ENCODE measurements around the gene PRPSAP2. TPM values are rescaled to one million over a fixed set of nuclear protein-coding genes. Genes with fewer than 3 reads are reported as not detected.

The PRPSAP2 gene
- total RNA-seq, 2 experiments from 2014 or later: 63.0 to 63.7 TPM

DNA sequence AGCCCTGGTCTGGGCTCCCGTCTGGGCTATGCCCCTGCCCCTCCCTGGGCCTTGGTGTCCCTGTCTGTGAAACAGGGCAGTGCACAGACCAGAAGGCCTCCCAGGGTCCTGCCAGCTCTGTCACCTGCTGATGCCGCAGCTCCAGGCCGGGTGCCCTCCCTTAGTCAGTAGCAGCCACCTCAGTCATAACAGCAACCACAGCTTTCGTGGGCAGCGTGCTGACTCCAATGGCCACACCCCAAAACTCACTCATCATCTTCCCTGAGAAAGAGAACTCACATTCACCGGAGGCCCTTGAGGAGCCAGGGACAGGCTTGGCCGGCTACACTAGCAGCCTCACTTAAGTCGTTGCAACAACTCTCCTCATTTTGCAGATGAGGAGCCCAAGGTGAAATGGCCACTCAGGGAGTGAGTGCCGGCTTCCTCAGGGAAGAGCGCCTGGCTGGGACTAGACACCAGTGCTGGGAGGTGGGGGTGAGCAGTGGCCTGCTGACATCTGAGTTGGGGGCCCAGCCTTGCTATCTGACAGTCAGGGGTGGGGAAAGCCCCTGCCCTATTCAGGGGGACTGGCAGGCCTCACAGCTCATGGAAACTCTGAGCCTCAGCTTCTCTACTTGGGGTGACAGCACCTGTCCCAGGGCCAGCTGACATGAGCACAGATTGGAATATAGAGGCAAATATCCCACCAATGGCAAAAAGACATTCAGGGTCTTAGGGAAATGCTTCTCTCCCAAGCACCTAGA lies 116.6 kb downstream of the PRPSAP2 start:
- no peak overlapping the region for H3K4me3 Mint-ChIP-seq
- peak; percentile 77 for ATAC-seq
- H3K4me1 Mint-ChIP-seq (ENCODE audit: low read depth): peaks cover 14% of the 10 kb centered on the region
- TF ChIP-seq, protein P1, sequence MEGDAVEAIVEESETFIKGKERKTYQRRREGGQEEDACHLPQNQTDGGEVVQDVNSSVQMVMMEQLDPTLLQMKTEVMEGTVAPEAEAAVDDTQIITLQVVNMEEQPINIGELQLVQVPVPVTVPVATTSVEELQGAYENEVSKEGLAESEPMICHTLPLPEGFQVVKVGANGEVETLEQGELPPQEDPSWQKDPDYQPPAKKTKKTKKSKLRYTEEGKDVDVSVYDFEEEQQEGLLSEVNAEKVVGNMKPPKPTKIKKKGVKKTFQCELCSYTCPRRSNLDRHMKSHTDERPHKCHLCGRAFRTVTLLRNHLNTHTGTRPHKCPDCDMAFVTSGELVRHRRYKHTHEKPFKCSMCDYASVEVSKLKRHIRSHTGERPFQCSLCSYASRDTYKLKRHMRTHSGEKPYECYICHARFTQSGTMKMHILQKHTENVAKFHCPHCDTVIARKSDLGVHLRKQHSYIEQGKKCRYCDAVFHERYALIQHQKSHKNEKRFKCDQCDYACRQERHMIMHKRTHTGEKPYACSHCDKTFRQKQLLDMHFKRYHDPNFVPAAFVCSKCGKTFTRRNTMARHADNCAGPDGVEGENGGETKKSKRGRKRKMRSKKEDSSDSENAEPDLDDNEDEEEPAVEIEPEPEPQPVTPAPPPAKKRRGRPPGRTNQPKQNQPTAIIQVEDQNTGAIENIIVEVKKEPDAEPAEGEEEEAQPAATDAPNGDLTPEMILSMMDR (IDR thresholded peaks at IDR 0.05): no peak
- intact Hi-C loops (cut with micrococcal nuclease): no loop called here
- H3K27ac Mint-ChIP-seq: peak overlapping the region; percentile 38
- H3K36me3 Mint-ChIP-seq (ENCODE audit: low read depth): peaks cover 4% of the 10 kb centered on the region
- peak; percentile 62 for DNase-seq
- POLR2A ChIA-PET: no interaction called here
- CTCF ChIA-PET: no interaction called here
- H3K9me3 Mint-ChIP-seq: no peaks in the 10 kb centered on the region
- no peaks in the 10 kb centered on the region for H3K27me3 Mint-ChIP-seq

DNA sequence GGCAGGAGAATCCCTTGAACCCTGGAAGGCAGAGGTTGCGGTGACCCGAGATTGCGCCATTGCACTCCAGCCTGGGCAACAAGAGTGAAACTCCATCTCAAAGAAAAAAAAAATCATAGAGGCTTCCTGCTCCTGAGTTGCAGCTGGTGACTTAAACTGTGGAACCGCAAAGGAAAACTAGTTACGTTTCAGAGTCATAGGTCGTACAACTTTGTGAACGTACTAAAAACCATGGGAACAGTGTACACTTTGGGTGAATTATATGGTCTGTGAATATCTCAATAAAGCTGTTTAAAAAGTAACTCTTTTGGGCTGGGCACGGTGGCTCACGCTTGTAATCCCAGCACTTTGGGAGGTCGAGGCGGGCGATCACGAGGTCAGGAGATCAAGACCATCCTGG lies 117.7 kb downstream of the PRPSAP2 start:
- Mint-ChIP-seq H3K27me3 (no peaks in the 10 kb centered on the region), H3K36me3 (ENCODE audit: low read depth) (peaks cover 4% of the 10 kb centered on the region), H3K4me3 (no peak overlapping the region), H3K4me1 (ENCODE audit: low read depth) (peaks cover 11% of the 10 kb centered on the region), H3K9me3 (no peaks in the 10 kb centered on the region), H3K27ac (no peak overlapping the region)
- CTCF ChIA-PET: interaction anchor here (1.1 to 1.8 kb wide), 2 partner anchors 14 to 27 kb away, joined by 3 to 14 read pairs; no protein-coding TSS in a partner anchor
- intact Hi-C loops (cut with micrococcal nuclease): no loop called here
- POLR2A ChIA-PET: interaction anchor here (0.6 to 1.2 kb wide), 4 partner anchors 12 to 626 kb away, joined by 3 to 7 read pairs (median 4); partner anchors contain the start of gene FAM83G
- DNase-seq (no peak), ATAC-seq (no peak)
- TF ChIP-seq, protein P1 (IDR thresholded peaks at IDR 0.05): no peak

DNA sequence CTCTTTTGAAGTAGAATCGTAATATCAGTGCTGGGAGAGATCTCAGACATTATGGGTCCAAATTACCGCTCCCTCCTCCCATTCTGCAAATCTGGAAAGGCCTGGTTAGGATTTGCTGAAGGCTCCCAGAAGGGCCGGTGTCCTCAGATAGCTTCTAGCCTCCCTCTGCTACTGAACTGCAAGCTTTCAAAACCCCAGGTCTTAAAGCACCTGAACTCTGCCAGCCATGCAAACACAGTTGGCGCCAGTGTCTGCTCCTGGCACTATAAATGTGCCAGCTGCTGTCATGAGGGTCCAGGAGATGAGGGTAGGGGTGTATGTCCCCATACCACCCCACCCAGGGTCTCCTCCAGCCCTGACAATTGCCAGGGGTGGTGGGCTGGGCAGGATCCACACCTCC lies 118.3 kb downstream of the PRPSAP2 start:
- H3K36me3 Mint-ChIP-seq (ENCODE audit: low read depth): peaks cover 4% of the 10 kb centered on the region

DNA sequence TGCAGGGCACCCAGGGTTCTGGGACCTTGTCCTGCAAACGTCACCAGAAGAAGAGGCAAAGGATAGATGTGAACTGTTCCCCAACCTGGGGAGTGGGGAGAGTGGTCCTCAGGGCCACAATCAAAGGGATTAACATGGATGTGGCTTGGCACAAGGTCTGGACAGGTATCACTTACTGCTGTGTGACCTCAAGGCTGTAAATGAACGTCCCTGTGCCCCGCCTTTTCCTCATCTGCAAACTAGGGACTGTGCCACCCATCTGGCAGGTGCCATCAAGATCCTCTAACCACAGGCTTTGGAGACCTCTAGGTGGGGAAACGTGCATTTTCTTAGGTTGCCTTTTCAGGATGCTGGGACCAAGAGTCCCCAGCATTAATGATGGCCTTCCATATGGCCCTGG lies 119.1 kb downstream of the PRPSAP2 start:
- Mint-ChIP-seq H3K27ac (no peak overlapping the region), H3K9me3 (no peaks in the 10 kb centered on the region), H3K4me3 (no peak overlapping the region), H3K4me1 (ENCODE audit: low read depth) (peaks cover 11% of the 10 kb centered on the region), H3K36me3 (ENCODE audit: low read depth) (peaks cover 4% of the 10 kb centered on the region), H3K27me3 (no peaks in the 10 kb centered on the region)
- POLR2A ChIA-PET: interaction anchor here (1.2 kb wide), 1 partner anchor 11 kb away, joined by 3 read pairs; no protein-coding TSS in a partner anchor
- CTCF ChIA-PET: interaction anchor here (0.9 to 1.8 kb wide), 2 partner anchors 16 kb away, joined by 3 to 14 read pairs; no protein-coding TSS in a partner anchor
- ATAC-seq (no peak), DNase-seq (no peak)
- TF ChIP-seq, protein P1 (IDR thresholded peaks at IDR 0.05): no peak
- intact Hi-C loops (cut with micrococcal nuclease): no loop called here

More for the DNA sequence above, 118.3 kb downstream of the PRPSAP2 start:
- intact Hi-C loops (cut with micrococcal nuclease): no loop called here
- ChIA-PET POLR2A (interaction anchor here (0.6 to 1.2 kb wide), 4 partner anchors 12 to 627 kb away, joined by 3 to 7 read pairs (median 4); partner anchors contain the start of gene FAM83G), CTCF (interaction anchor here (1.1 to 1.8 kb wide), 2 partner anchors 15 to 26 kb away, joined by 3 to 14 read pairs; no protein-coding TSS in a partner anchor)
- TF ChIP-seq, protein P1 (IDR thresholded peaks at IDR 0.05): no peak
- Mint-ChIP-seq H3K27ac (no peak overlapping the region), H3K27me3 (no peaks in the 10 kb centered on the region), H3K4me3 (no peak overlapping the region), H3K4me1 (ENCODE audit: low read depth) (peaks cover 11% of the 10 kb centered on the region), H3K9me3 (no peaks in the 10 kb centered on the region)
- ATAC-seq (no peak), DNase-seq (no peak)

DNA sequence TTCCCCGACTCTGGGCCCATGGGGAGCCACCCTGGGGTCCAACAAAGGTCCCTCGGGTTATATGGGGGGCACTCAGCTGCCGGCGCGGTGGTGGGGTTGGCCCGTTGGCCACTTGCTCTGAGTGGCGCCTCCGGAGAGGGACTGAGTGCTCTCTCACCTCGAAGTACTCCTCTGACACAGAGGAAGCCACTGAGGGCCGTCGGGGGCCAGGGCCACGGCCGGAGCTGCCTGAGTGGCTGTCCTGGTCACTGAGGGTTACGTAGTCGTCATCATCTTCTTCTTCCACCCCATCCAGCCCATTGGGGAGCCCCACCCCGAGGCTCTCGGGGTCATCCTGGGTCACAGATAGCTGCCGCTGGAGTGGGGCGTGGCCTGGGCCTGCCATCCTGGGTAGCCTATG lies 119.7 kb downstream of the PRPSAP2 start:
- intact Hi-C loops (cut with micrococcal nuclease): no loop called here
- ATAC-seq (no peak), DNase-seq (no peak)
- no peak overlapping the region for H3K4me3 Mint-ChIP-seq
- H3K27ac Mint-ChIP-seq: no peak overlapping the region
- no peaks in the 10 kb centered on the region for H3K27me3 Mint-ChIP-seq
- H3K4me1 Mint-ChIP-seq (ENCODE audit: low read depth): peaks cover 11% of the 10 kb centered on the region
- peaks cover 4% of the 10 kb centered on the region for H3K36me3 Mint-ChIP-seq (ENCODE audit: low read depth)
- H3K9me3 Mint-ChIP-seq: no peaks in the 10 kb centered on the region
- TF ChIP-seq, protein P1 (IDR thresholded peaks at IDR 0.05): no peak
- ChIA-PET POLR2A (interaction anchor here (1.4 kb wide), 1 partner anchor 17 kb away, joined by 3 read pairs; no protein-coding TSS in a partner anchor), CTCF (interaction anchor here (0.9 kb wide), 1 partner anchor 16 kb away, joined by 3 read pairs; no protein-coding TSS in a partner anchor)

All from activated CD8-positive, alpha-beta T cell treated with anti-CD3 and anti-CD28 coated beads for 36 hours (primary cell).